TTC549 (cell line): Measurements from ENCODE around the gene SLAMF6.
"Not testable (repeated sequence)": the region's sequence is repeated elsewhere in the genome, so short reads cannot be mapped to it uniquely, and the experiment has no call there.

Experiments
- FAIRE-seq: peaks from 2 replicates; lab custom pipeline; 2012; peaks lifted over from hg19 to GRCh38; lab: Jason Lieb, UNC

SLAMF6 gene

DNA sequence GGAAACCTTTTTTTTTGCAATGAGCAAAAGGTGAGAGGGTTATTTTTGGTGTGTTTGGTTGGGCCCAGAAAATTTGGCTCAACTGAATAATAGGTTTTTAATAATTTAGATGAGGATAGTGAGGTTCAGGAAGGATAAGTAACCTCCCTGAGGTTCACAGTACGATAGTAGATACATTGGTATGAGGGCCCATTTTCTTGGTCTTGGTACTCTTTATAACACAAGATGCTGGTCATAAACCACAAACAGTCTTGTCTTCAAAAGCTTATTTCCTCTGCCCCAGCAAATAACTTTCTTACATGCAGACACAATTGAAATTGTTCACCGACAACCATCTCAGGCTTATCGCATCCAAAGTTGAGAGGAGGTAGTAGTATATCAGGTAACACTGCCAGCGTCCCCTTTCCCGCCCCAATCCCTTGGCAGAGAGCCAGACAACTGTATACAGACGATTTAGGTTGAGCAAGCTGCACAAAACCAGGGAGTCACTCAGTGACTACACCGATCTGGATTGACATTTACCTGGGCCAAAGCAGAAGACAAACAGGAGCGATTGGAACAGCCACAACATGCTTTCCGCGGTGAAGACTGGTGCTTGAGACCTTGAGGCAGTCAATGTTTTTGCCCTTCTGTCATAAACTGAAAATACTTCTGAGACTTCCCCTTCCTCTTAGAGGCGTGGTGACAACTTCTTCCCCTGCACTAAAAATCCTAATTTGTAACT is at the start of gene SLAMF6:
Gene SLAMF6 (minus strand): TSS at position 634 of the 724 bp plus-strand sequence. CDS start 63 bp downstream, at position 571.
- no peak for FAIRE-seq

DNA sequence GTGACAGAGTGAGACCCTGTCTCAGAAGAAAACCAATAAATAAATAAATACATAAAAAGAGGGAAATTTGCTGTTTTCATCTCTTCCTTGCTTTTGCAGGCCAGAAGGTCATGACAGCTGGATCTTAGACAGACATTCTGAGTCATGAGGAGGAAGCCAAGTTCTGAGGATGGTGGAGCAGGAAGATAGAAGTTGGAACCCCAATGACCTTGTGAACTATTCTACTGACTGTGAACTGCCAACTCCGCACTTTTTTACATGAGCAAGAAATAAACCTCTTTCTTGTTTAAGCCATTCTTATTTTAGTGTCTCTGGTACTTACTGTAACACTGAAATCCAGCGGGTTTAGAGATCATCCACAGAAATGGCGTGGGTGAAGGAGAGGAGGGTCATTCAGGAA is 47.8 kb upstream of the SLAMF6 start:
- FAIRE-seq = no peak

DNA sequence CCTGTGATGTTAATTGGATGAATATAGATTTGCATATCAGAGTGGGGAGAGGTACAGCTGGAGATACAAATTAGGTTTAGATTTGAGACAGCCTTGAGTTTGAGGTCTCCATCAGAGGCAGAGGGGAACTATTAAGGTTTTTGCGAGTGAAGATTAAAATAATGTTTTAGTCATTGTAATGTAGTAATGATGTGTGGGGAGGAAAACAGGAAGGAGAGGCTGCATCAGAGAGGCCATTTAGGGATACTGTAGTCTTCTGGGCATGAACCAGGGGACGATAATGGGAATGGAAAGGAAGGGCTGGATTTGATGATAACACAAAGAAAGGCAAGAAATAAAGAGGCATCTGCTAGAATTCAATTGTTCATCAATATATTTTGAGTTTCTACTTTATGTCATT is 46.8 kb upstream of the SLAMF6 start:
- FAIRE-seq = no peak

DNA sequence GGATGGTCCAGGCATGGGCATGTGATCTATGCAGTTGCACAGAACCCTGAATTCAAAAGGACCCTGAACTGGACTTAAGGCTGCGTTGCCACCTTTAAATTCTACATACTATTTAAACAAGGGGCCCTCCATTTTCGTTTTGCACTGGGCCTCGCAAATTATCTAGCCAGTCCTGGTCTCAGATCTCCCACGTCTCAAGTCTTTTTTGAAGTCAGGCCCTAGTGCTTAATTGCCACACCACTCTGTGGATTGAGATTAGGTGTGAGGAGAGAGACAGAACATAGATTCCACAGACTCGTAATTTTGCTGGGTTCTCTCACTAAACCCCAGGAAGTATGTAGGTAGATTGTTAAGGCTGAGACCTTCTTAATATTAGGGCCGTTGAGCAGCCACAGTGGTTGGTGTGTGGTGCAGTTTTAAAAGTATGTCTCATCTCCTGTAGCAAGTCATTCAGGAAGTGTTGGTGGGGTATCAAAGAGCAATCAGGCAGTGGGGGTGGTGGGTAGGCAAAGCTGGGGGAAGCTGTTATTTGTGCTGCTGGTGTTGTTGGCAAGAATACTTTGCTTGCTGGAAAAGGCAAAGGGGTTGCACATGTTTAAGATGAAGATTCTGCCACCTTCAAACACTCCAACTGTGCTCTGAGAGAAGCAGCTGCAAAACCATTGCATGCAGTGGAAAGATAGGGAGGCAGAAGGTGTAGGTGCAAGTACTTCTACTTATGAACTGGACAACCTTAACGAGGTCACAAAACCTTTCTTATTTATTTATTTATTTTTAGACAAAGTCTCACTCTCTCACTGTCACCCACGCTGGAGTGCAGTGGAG is 45.0 kb upstream of the SLAMF6 start:
- no peak for FAIRE-seq

- no peak for FAIRE-seq
Observed at GRCh38 chr1:160567341-160567740, 44.3 kb upstream of the SLAMF6 start.

- no peak for FAIRE-seq
Observed at GRCh38 chr1:160565564-160565963, 42.5 kb upstream of the SLAMF6 start.

GRCh38 chr1:160563230-160563629 is 40.2 kb upstream of the SLAMF6 start:
- FAIRE-seq = not testable (repeated sequence)

- FAIRE-seq = not testable (repeated sequence)
Observed at GRCh38 chr1:160562745-160563144, 39.7 kb upstream of the SLAMF6 start.

GRCh38 chr1:160560806-160561205 is 37.8 kb upstream of the SLAMF6 start:
- no peak for FAIRE-seq

DNA sequence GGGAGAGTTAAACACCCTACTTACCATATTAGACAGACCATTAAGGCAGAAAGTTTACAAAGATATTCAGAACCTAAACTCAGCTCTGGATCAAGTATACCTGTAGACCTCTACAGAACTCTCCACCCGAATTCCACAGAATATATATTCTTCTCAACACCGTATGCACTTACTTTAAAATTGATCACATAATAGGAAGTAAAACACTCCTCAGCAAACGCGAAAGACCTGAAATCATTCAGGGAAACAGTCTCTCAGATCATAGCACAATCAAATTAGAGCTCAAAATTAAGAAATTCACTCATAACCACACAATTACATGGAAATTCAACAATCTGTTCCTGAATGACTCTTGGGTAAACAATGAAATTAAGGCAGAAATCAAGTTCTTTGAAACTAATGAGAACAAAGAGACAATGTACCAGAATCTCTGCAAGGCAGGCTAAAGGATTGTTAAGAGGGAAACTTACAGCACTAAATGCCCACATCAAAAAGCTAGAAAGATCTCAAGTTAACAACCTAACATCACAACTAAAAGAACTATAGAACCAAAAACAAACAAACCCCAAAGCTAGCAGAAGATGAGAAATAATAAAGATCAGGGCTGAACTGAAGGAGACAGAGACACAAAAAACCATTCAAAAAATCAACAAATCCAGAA is 37.1 kb upstream of the SLAMF6 start:
- no peak for FAIRE-seq

GRCh38 chr1:160559437-160559836 is 36.4 kb upstream of the SLAMF6 start:
- not testable (repeated sequence) for FAIRE-seq

- FAIRE-seq = no peak
Observed at GRCh38 chr1:160558660-160559380, 35.8 kb upstream of the SLAMF6 start.

DNA sequence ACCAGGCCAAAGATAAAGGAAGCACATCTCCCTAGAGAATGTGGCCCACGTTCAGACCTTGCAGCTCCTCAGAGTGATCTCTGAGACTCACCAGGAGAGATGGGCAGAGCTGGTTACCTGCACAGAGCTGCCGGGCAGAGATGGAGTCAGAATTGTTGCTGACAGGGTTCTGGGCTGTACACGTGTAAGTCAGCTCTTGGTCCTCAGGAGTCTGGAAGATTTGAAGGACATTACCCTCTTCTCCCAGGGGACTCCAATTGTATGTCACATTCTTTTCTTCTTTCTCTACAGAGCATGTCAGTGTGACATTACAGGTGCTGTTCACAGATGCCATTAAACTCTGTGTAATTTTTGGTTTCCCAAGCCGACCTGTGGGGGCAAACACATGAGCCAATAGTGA is 30.7 kb upstream of the SLAMF6 start:
- FAIRE-seq = no peak

GRCh38 chr1:160552425-160552824 is 29.4 kb upstream of the SLAMF6 start:
- FAIRE-seq = no peak

- no peak for FAIRE-seq
Observed at GRCh38 chr1:160550572-160551034, 27.5 kb upstream of the SLAMF6 start.

DNA sequence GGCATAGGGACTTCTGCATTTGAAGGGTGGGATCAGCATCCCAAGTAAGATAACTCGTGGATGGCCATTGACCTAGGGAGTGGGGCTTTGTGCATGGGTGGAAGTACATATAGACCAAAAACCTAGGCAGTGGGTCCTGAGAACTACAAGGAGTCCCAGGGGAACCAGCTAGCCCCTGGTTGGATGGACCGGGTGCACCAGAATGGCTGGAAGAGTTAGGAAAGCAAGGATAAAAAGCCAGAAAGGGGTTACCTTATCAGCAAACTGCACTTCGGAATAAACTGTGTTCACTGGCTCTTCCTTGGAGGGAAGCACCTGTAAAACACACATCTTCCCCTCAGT is 26.6 kb upstream of the SLAMF6 start:
- no peak for FAIRE-seq

- no peak for FAIRE-seq
Observed at GRCh38 chr1:160548960-160549664, 26.1 kb upstream of the SLAMF6 start.

DNA sequence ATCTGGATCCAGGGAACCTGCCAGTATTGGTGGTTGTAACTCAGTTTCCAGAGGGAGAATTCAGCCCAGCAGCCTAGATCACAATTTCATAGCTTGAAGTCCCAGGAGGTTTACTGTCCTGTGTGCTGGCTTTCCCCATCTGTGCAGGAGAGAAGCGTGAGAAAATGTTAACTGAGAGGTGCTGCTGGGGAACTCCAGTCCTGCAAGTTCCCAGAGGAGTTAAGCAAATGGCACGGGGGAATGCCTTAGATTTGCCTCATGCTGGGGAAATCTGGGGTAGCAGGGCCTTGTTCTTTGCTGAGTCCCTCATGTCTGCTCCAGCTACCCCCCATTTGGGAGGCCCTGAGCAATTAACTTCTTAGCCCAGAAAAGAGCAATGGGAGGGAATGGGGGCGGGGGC is 25.1 kb upstream of the SLAMF6 start:
- no peak for FAIRE-seq

- FAIRE-seq = no peak
Observed at GRCh38 chr1:160547422-160547821, 24.4 kb upstream of the SLAMF6 start.

GRCh38 chr1:160546942-160547341 is 23.9 kb upstream of the SLAMF6 start:
- no peak for FAIRE-seq

GRCh38 chr1:160544647-160545046 is 21.6 kb upstream of the SLAMF6 start:
- peak; percentile 92 for FAIRE-seq
